ENCODE measurements around the gene ERVW-1.

ERVW-1 gene

GRCh38 chr7:92425311-92425947 is 52.3 kb downstream of the ERVW-1 start:
- no peak for TF ChIP-seq CTCF (conservative IDR thresholded peaks at IDR 0.05; ENCODE audit: low read depth)
- H3K27ac ChIP-seq: no peak overlapping the region
- CTCF ChIA-PET: interaction anchor here (0.6 to 0.9 kb wide), 3 partner anchors 12 to 23 kb away, joined by 3 to 4 read pairs (median 3); no protein-coding TSS in a partner anchor
- POLR2A ChIA-PET (ENCODE audit: low non-redundant PET): no interaction called here
- no peak for DNase-seq (ENCODE audit: low spot score)

GRCh38 chr7:92423710-92424131 is 54.0 kb downstream of the ERVW-1 start:
- H3K27ac ChIP-seq: no peak overlapping the region
- ChIA-PET POLR2A (ENCODE audit: low non-redundant PET) (no interaction called here), CTCF (interaction anchor here (1.0 to 1.2 kb wide), 3 partner anchors 16 to 37 kb away, joined by 3 to 11 read pairs (median 3); partner anchors contain the start of gene GATAD1)
- TF ChIP-seq CTCF (conservative IDR thresholded peaks at IDR 0.05; ENCODE audit: low read depth): no peak
- no peak for DNase-seq (ENCODE audit: low spot score)

GRCh38 chr7:92422926-92423325 is 54.8 kb downstream of the ERVW-1 start:
- CTCF ChIA-PET: interaction anchor here (0.6 kb wide), 1 partner anchor 10 kb away, joined by 3 read pairs; no protein-coding TSS in a partner anchor

DNA sequence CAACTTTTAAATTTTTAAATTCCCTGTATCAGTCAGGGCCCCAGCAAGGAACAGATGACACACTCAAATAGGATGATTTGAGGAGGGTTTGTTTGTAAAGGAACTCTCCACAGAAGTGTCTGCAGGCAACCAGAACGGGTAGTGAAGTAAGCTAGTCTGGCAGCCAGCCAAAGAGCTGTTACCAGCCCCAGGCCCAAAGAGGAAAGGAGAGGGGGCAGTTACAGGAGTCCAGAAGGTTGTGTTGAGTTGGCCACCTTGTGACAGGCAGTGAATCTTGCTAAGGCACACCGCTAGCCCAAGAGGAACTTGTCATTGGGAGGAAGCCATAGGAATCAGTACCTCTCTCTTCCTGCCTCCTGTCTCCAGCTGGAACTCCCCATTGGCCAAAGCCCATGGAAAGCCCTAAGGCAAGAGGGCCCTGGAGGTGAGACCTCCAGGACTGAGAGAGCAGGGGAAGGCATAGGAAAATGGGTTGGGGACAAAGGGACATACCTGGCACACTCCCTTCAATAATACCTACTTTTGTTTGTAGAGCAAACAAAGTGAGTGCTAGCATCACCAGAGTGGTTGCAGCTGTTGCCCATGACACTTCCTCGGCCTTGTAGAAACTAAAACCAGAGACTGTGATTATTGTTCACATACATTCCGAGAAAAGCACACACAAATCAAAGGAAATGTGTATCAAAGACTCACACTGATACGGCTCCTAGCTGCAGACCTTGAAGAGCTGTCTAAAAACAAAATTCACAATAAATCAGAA is 55.9 kb downstream of the ERVW-1 start:
- no peak for TF ChIP-seq CTCF (conservative IDR thresholded peaks at IDR 0.05; ENCODE audit: low read depth)
- no peak overlapping the region for H3K27ac ChIP-seq
- ChIA-PET CTCF (no interaction called here), POLR2A (ENCODE audit: low non-redundant PET) (no interaction called here)
- DNase-seq (ENCODE audit: low spot score): no peak

More at GRCh38 chr7:92422926-92423325, 54.8 kb downstream of the ERVW-1 start:
- POLR2A ChIA-PET (ENCODE audit: low non-redundant PET): no interaction called here
- H3K27ac ChIP-seq: no peak overlapping the region
- TF ChIP-seq CTCF (conservative IDR thresholded peaks at IDR 0.05; ENCODE audit: low read depth): no peak
- DNase-seq (ENCODE audit: low spot score): no peak
